Measurements from ENCODE around the gene HS6ST2.

The HS6ST2 gene

GRCh38 chrX:132612821-132613564 lies 345.4 kb downstream of the HS6ST2 start:
- peak; percentile 27 to 67 (median 59) for DNase-seq
- Histone ChIP-seq H3K27me3 (replicated peaks in 2 of 5; ENCODE audit: control insufficient read depth in 4 of 5, insufficient read depth in 5 of 5, low read length in 4 of 5) (peaks cover 0 to 4% (median 0%) of the 10 kb centered on the region in 5 experiments), H3K27ac (ENCODE audit: insufficient read depth in 1 of 2, low read depth in 1 of 2, low read length in 2 of 2, poor library complexity in 1 of 2, severe bottlenecking in 2 of 2) (no peak overlapping the region), H3K4me3 (ENCODE audit: control insufficient read depth in 1 of 7, extremely low read depth in 1 of 7, insufficient read depth in 4 of 7, low read depth in 2 of 7, low read length in 6 of 7) (no peak overlapping the region), H3K9me3 (ENCODE audit: control extremely low read depth in 1 of 5, control insufficient read depth in 4 of 5, insufficient read depth in 2 of 5, low read depth in 1 of 5, low read length in 4 of 5) (no peaks in the 10 kb centered on the region), H3K4me1 (ENCODE audit: control extremely low read depth in 1 of 4, control insufficient read depth in 4 of 4, insufficient read depth in 4 of 4, low read length in 3 of 4) (no peaks in the 10 kb centered on the region), H3K36me3 (ENCODE audit: control insufficient read depth in 4 of 4, insufficient read depth in 4 of 4, low read length in 3 of 4) (no peaks in the 10 kb centered on the region)
- POLR2A ChIA-PET = no interaction called here
- CTCF ChIA-PET = interaction anchor here (0.9 to 4.4 kb wide), 9 partner anchors 9 to 389 kb away, joined by 3 to 23 read pairs (median 5); no protein-coding TSS in a partner anchor
- WGBS (ENCODE audit: insufficient coverage) = 51% methylated on average over 3 of the region's 10 CpGs

DNA sequence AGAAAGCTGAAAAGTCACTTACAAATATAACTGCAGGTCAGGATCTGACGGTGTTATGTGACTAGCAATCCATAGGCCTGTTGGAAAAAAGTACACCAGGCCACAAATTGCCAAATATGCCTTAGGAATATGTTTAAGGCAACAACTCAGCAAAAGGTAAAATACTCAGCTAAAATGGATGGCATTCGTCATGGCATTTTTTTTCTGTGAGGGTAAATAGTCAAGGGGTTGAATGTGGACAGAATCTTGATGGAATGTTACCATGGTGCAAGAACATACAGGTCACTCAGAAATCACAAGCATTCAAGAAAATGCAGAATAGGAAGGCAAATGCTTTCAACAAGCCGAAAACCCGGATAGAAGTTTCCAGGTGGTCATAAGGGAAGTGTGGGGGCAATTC lies 347.9 kb downstream of the HS6ST2 start:
- Histone ChIP-seq H3K27me3 (replicated peaks in 2 of 5; ENCODE audit: control insufficient read depth in 4 of 5, insufficient read depth in 5 of 5, low read length in 4 of 5) (peaks cover 0 to 11% (median 0%) of the 10 kb centered on the region in 5 experiments), H3K4me1 (ENCODE audit: control extremely low read depth in 1 of 4, control insufficient read depth in 4 of 4, insufficient read depth in 4 of 4, low read length in 3 of 4) (no peaks in the 10 kb centered on the region), H3K4me3 (ENCODE audit: control insufficient read depth in 1 of 7, extremely low read depth in 1 of 7, insufficient read depth in 4 of 7, low read depth in 2 of 7, low read length in 6 of 7) (no peak overlapping the region), H3K27ac (ENCODE audit: insufficient read depth in 1 of 2, low read depth in 1 of 2, low read length in 2 of 2, poor library complexity in 1 of 2, severe bottlenecking in 2 of 2) (no peak overlapping the region), H3K36me3 (ENCODE audit: control insufficient read depth in 4 of 4, insufficient read depth in 4 of 4, low read length in 3 of 4) (no peaks in the 10 kb centered on the region), H3K9me3 (ENCODE audit: control extremely low read depth in 1 of 5, control insufficient read depth in 4 of 5, insufficient read depth in 2 of 5, low read depth in 1 of 5, low read length in 4 of 5) (no peaks in the 10 kb centered on the region)
- 72% methylated on average over 3 of the region's 4 CpGs for WGBS (ENCODE audit: insufficient coverage)
- no peak for DNase-seq
- ChIA-PET POLR2A (no interaction called here), CTCF (no interaction called here)

DNA sequence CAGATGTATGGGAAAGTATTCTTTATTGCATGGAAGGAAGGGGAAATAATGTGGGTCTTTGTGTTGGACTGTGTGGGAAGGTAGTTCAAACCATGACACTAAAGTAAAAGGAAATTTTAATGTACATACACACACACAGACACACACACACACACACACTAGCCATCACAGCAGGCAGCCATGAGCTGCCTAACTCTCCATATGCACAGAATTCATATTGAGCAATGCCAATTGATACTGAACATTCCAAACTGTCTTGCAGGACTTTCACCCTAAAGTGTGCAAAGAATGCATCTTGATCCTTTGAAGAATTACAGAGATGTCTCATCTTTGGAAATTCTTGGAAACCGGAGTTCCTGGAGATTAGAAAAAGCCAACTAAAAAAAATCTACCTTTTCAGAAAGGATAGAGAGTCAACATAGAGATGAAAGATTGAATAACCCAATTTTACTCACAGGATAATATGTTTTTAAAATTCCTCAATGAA lies 349.0 kb downstream of the HS6ST2 start:
- WGBS (ENCODE audit: insufficient coverage) = no CpG with 5 or more reads among the region's 1 CpG
- Histone ChIP-seq H3K9me3 (ENCODE audit: control extremely low read depth in 1 of 5, control insufficient read depth in 4 of 5, insufficient read depth in 2 of 5, low read depth in 1 of 5, low read length in 4 of 5) (no peaks in the 10 kb centered on the region), H3K4me3 (ENCODE audit: control insufficient read depth in 1 of 7, extremely low read depth in 1 of 7, insufficient read depth in 4 of 7, low read depth in 2 of 7, low read length in 6 of 7) (no peak overlapping the region), H3K27ac (ENCODE audit: insufficient read depth in 1 of 2, low read depth in 1 of 2, low read length in 2 of 2, poor library complexity in 1 of 2, severe bottlenecking in 2 of 2) (no peak overlapping the region), H3K36me3 (ENCODE audit: control insufficient read depth in 4 of 4, insufficient read depth in 4 of 4, low read length in 3 of 4) (no peaks in the 10 kb centered on the region), H3K4me1 (ENCODE audit: control extremely low read depth in 1 of 4, control insufficient read depth in 4 of 4, insufficient read depth in 4 of 4, low read length in 3 of 4) (no peaks in the 10 kb centered on the region), H3K27me3 (replicated peaks in 2 of 5; ENCODE audit: control insufficient read depth in 4 of 5, insufficient read depth in 5 of 5, low read length in 4 of 5) (peaks cover 0 to 18% (median 0%) of the 10 kb centered on the region in 5 experiments)
- ChIA-PET CTCF (no interaction called here), POLR2A (no interaction called here)
- DNase-seq = no peak

GRCh38 chrX:132603700-132604286 lies 354.6 kb downstream of the HS6ST2 start:
- WGBS (ENCODE audit: insufficient coverage) = 88% methylated on average over 6 of the region's 6 CpGs
- CTCF ChIA-PET = interaction anchor here (0.6 to 4.2 kb wide), 3 partner anchors 9 to 50 kb away, joined by 3 to 23 read pairs (median 5); no protein-coding TSS in a partner anchor
- H3K4me1 ChIP-seq (ENCODE audit: control extremely low read depth in 1 of 4, control insufficient read depth in 4 of 4, insufficient read depth in 4 of 4, low read length in 3 of 4) = no peaks in the 10 kb centered on the region
- no peak for DNase-seq
- no peak overlapping the region for H3K27ac ChIP-seq (ENCODE audit: insufficient read depth in 1 of 2, low read depth in 1 of 2, low read length in 2 of 2, poor library complexity in 1 of 2, severe bottlenecking in 2 of 2)
- H3K36me3 ChIP-seq (ENCODE audit: control insufficient read depth in 4 of 4, insufficient read depth in 4 of 4, low read length in 3 of 4) = no peaks in the 10 kb centered on the region
- no peaks in the 10 kb centered on the region for H3K9me3 ChIP-seq (ENCODE audit: control extremely low read depth in 1 of 5, control insufficient read depth in 4 of 5, insufficient read depth in 2 of 5, low read depth in 1 of 5, low read length in 4 of 5)
- H3K4me3 ChIP-seq (ENCODE audit: control insufficient read depth in 1 of 7, extremely low read depth in 1 of 7, insufficient read depth in 4 of 7, low read depth in 2 of 7, low read length in 6 of 7) = no peak overlapping the region
- POLR2A ChIA-PET = no interaction called here
- peaks cover 0 to 23% (median 0%) of the 10 kb centered on the region in 5 experiments for H3K27me3 ChIP-seq (replicated peaks in 2 of 5; ENCODE audit: control insufficient read depth in 4 of 5, insufficient read depth in 5 of 5, low read length in 4 of 5)

- POLR2A ChIA-PET = no interaction called here
Observed at GRCh38 chrX:132602701-132603100, 355.7 kb downstream of the HS6ST2 start.

DNA sequence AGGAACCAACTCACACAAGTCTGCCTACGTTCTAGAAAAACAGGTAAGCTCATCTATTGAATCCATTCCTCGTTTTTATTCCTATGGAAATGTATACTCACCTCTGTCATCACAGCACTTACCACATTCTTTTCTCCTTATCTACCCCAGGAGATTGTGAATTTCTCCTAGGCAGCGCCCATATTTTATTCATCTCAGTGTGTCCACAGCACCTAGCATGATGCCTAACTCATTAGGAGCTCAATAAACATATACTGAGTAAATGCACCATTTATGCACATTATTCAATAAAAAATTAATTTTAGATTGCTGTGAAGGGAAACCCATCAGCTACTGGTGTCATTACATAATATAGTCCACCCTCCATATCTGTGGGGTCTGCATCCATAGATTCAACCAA lies 363.4 kb downstream of the HS6ST2 start:
- Histone ChIP-seq H3K9me3 (ENCODE audit: control extremely low read depth in 1 of 5, control insufficient read depth in 4 of 5, insufficient read depth in 2 of 5, low read depth in 1 of 5, low read length in 4 of 5) (no peaks in the 10 kb centered on the region), H3K27ac (ENCODE audit: insufficient read depth in 1 of 2, low read depth in 1 of 2, low read length in 2 of 2, poor library complexity in 1 of 2, severe bottlenecking in 2 of 2) (no peak overlapping the region), H3K36me3 (ENCODE audit: control insufficient read depth in 4 of 4, insufficient read depth in 4 of 4, low read length in 3 of 4) (no peaks in the 10 kb centered on the region), H3K4me1 (ENCODE audit: control extremely low read depth in 1 of 4, control insufficient read depth in 4 of 4, insufficient read depth in 4 of 4, low read length in 3 of 4) (peaks cover 0 to 5% (median 2%) of the 10 kb centered on the region in 4 experiments), H3K4me3 (ENCODE audit: control insufficient read depth in 1 of 7, extremely low read depth in 1 of 7, insufficient read depth in 4 of 7, low read depth in 2 of 7, low read length in 6 of 7) (no peak overlapping the region), H3K27me3 (replicated peaks in 2 of 5; ENCODE audit: control insufficient read depth in 4 of 5, insufficient read depth in 5 of 5, low read length in 4 of 5) (peaks cover 0 to 16% (median 0%) of the 10 kb centered on the region in 5 experiments)
- 94% methylated on average over 2 of the region's 3 CpGs for WGBS (ENCODE audit: insufficient coverage)
- ChIA-PET POLR2A (no interaction called here), CTCF (interaction anchor here (1.2 to 1.4 kb wide), 3 partner anchors 368 to 375 kb away, joined by 3 read pairs; no protein-coding TSS in a partner anchor)
- no peak for DNase-seq

More at GRCh38 chrX:132602701-132603100, 355.7 kb downstream of the HS6ST2 start:
- no peaks in the 10 kb centered on the region for H3K9me3 ChIP-seq (ENCODE audit: control extremely low read depth in 1 of 5, control insufficient read depth in 4 of 5, insufficient read depth in 2 of 5, low read depth in 1 of 5, low read length in 4 of 5)
- H3K4me1 ChIP-seq (ENCODE audit: control extremely low read depth in 1 of 4, control insufficient read depth in 4 of 4, insufficient read depth in 4 of 4, low read length in 3 of 4) = no peaks in the 10 kb centered on the region
- no peak overlapping the region for H3K4me3 ChIP-seq (ENCODE audit: control insufficient read depth in 1 of 7, extremely low read depth in 1 of 7, insufficient read depth in 4 of 7, low read depth in 2 of 7, low read length in 6 of 7)
- WGBS (ENCODE audit: insufficient coverage) = 92% methylated on average over 3 of the region's 4 CpGs
- no peaks in the 10 kb centered on the region for H3K36me3 ChIP-seq (ENCODE audit: control insufficient read depth in 4 of 4, insufficient read depth in 4 of 4, low read length in 3 of 4)
- peaks cover 0 to 23% (median 0%) of the 10 kb centered on the region in 5 experiments for H3K27me3 ChIP-seq (replicated peaks in 2 of 5; ENCODE audit: control insufficient read depth in 4 of 5, insufficient read depth in 5 of 5, low read length in 4 of 5)
- no peak overlapping the region for H3K27ac ChIP-seq (ENCODE audit: insufficient read depth in 1 of 2, low read depth in 1 of 2, low read length in 2 of 2, poor library complexity in 1 of 2, severe bottlenecking in 2 of 2)
- CTCF ChIA-PET = interaction anchor here (2.2 to 4.2 kb wide), 2 partner anchors 10 to 12 kb away, joined by 5 to 23 read pairs; no protein-coding TSS in a partner anchor
- no peak for DNase-seq

- ChIA-PET POLR2A (no interaction called here), CTCF (interaction anchor here (3.4 kb wide), 1 partner anchor 301 kb away, joined by 17 read pairs; no protein-coding TSS in a partner anchor)
- H3K4me3 ChIP-seq (ENCODE audit: control insufficient read depth in 1 of 7, extremely low read depth in 1 of 7, insufficient read depth in 4 of 7, low read depth in 2 of 7, low read length in 6 of 7) = no peak overlapping the region
- H3K9me3 ChIP-seq (ENCODE audit: control extremely low read depth in 1 of 5, control insufficient read depth in 4 of 5, insufficient read depth in 2 of 5, low read depth in 1 of 5, low read length in 4 of 5) = no peaks in the 10 kb centered on the region
- H3K27ac ChIP-seq (ENCODE audit: insufficient read depth in 1 of 2, low read depth in 1 of 2, low read length in 2 of 2, poor library complexity in 1 of 2, severe bottlenecking in 2 of 2) = no peak overlapping the region
- H3K4me1 ChIP-seq (ENCODE audit: control extremely low read depth in 1 of 4, control insufficient read depth in 4 of 4, insufficient read depth in 4 of 4, low read length in 3 of 4) = peaks cover 0 to 5% (median 2%) of the 10 kb centered on the region in 4 experiments
- H3K36me3 ChIP-seq (ENCODE audit: control insufficient read depth in 4 of 4, insufficient read depth in 4 of 4, low read length in 3 of 4) = no peaks in the 10 kb centered on the region
- no peak for DNase-seq
- 90% methylated on average over 2 of the region's 5 CpGs for WGBS (ENCODE audit: insufficient coverage)
- peaks cover 0 to 11% (median 0%) of the 10 kb centered on the region in 5 experiments for H3K27me3 ChIP-seq (replicated peaks in 2 of 5; ENCODE audit: control insufficient read depth in 4 of 5, insufficient read depth in 5 of 5, low read length in 4 of 5)
Observed at GRCh38 chrX:132594129-132594528, 364.3 kb downstream of the HS6ST2 start.
